Measurements from ENCODE around the gene UGT2B11.
"Not testable (repeated sequence)": the region's sequence is repeated elsewhere in the genome, so short reads cannot be mapped to it uniquely, and the experiment has no call there.

DNA sequence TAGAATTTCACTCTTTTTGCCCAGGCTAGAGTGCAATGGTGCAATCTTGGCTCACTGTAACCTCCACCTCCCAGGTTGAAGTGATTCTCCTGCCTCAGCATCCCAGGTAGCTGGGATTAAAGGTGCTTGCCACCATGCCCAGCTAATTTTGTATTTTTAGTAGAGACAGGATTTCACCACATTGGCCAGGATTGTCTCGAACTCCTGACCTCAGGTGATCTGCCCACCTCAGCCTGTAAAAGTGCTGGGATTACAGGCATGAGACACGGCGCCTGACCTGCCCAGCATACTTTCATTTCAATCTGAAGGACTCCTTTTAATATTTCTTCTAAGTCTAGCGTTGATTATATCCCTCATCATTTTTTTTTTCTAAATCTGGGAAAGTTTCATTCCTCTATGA, 45.4 kb downstream of the UGT2B11 start:
- TF ChIP-seq EZH2 (IDR thresholded peaks at IDR 0.05; ENCODE audit: borderline replicate concordance, insufficient read depth, low read length, poor library complexity, severe bottlenecking): not testable (repeated sequence)
- TF ChIP-seq, protein P1, sequence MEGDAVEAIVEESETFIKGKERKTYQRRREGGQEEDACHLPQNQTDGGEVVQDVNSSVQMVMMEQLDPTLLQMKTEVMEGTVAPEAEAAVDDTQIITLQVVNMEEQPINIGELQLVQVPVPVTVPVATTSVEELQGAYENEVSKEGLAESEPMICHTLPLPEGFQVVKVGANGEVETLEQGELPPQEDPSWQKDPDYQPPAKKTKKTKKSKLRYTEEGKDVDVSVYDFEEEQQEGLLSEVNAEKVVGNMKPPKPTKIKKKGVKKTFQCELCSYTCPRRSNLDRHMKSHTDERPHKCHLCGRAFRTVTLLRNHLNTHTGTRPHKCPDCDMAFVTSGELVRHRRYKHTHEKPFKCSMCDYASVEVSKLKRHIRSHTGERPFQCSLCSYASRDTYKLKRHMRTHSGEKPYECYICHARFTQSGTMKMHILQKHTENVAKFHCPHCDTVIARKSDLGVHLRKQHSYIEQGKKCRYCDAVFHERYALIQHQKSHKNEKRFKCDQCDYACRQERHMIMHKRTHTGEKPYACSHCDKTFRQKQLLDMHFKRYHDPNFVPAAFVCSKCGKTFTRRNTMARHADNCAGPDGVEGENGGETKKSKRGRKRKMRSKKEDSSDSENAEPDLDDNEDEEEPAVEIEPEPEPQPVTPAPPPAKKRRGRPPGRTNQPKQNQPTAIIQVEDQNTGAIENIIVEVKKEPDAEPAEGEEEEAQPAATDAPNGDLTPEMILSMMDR (IDR thresholded peaks at IDR 0.05; ENCODE audit: poor library complexity, severe bottlenecking): not testable (repeated sequence)
